Lung microvascular endothelial cell (primary cell): ENCODE measurements around the gene RFNG. TPM values are rescaled to one million over a fixed set of nuclear protein-coding genes. Genes with fewer than 3 reads are reported as not detected.
"Not testable (repeated sequence)": the region's sequence is repeated elsewhere in the genome, so short reads cannot be mapped to it uniquely, and the experiment has no call there.

Experiments
- DNase-seq, 2 donors: peaks; one replicate each; pipeline versions ENCODE4 v3.0.0 to v3.0.0-alpha.2; 2010; ENCODE audit warnings: low read depth in 2 of 2
- total RNA-seq: library from RNA; depleted of rRNA; stranded (reverse); fragments of >200 nt; gene quantifications from 2 replicates; pipeline ENCODE4 v1.2.1, GENCODE V29; 2014

Gene RFNG
- total RNA-seq, 1 donor from 2014 or later: 16.3 TPM

DNA sequence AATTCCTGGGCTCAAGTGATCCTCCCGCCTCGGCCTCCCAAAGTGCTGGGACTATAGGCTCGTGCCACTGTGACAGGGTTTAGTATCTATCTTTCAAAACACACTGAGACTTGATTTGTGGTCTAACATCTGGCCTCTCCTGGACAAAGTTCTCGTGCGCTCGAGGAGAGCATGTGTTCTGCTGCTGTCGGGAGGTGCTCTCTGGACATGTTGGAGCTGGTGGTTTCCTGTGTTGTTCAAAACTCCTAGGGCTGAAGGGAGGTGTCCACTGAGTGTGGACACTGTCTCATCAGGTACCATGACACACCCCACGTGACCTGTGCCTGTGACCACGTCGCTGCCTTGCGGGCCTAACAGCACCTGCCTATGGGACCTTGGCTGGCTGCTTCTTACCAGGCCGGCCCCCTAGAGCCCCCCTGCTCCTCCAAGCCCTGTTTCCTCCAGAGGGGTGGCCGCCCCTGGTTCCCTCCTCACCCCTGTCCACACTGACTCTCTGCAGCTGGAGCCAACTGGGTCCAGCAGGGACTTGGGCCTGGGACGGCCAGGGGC lies 5.6 kb downstream of the RFNG start:
- DNase-seq: no peak

DNA sequence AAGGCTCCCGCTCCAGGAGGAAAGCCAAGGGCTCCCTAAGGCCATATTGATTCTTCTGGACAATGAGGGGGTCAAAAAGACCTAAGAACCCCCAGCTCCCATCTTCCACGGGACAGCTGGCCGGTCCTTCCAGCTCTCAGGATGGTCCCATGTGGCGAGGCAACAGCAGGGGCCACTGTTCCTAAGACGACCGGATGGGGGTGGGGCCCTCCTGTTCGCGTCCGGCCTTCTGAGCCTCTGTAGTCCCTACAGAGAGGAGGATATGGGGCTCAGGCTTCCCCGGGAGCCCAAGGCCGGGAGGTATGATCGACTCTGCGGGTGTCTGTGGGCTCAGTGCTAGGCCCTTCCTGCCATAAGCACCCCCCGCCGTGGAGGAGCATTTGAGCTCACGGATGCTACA lies 8.1 kb downstream of the RFNG start:
- no peak for DNase-seq

DNA sequence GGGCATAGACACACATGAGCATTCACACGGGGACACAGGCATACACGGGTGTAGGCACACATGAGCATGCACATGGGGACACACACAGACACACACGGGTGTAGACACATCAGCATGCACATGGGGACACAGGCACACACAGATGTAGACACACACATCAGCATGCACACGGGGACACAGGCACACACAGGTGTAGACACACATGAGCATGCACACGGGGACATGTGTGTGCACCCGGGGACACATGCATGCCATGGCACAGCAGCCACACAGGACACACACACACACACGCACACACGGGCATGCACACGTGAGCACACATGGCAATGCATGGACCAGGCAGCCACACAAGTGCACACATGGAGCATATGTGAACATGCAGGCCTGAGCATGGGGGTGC lies 9.0 kb downstream of the RFNG start:
- no peak for DNase-seq

DNA sequence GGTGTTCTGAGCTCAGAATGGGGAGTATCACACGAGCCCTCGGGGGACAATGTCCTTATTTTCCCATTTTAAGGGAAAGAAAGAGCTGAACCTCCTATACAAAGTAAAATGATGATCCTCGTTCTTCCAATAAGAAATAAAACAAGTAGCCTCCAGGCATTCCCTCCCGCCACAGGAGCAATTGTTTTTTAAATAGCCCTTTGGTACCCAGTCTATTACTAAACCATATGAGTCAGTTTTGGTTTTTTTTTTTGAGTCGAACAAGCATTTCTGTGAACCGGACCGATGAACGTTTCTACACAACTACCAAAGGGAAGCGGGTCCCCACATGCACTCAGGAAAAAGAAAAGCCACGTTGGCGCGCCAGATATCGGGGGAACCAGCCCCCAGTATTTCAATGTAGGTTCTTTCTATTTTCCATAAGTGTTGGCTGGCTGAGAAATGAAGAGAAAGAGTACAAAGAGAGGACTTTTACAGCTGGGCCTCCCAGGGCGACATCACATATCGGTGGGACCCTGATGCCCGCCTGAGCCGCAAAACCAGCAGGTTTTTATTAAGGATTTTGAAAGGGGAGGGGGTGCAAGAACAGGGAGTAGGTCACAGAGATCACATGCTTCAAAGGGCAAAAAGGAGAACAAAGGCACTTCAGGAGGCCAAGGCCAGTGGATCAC lies 10.3 kb downstream of the RFNG start:
- DNase-seq: no peak

DNA sequence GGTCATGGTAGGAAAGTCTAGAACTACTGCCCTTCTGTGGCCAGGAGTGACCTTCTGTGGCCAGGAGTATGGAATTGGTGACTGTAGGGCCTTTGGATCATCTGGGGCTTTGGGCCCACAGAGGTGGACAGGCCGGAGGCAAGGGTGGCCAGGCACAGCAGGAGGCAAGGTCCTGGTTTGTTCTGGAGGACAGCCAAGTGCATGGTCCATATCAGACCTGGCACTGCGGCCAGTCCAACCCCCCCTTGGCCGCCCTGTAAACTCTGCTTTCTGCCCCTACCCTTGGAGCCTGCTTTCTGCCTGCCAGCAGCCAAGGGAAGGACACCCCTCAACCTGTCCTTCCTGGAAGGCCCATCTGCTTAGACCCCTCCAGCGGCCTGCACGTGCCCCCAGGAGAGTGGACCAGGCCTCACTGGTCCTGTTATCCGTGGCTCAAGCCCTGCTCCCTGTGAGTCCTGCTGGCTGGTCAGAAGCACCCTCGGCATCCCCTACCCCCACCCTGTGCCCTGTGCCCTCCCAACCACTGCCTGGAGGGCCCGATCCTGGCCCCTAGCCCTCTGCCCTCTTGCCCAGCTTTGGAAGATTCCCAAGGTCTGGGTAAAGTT lies 11.8 kb downstream of the RFNG start:
- no peak for DNase-seq

DNA sequence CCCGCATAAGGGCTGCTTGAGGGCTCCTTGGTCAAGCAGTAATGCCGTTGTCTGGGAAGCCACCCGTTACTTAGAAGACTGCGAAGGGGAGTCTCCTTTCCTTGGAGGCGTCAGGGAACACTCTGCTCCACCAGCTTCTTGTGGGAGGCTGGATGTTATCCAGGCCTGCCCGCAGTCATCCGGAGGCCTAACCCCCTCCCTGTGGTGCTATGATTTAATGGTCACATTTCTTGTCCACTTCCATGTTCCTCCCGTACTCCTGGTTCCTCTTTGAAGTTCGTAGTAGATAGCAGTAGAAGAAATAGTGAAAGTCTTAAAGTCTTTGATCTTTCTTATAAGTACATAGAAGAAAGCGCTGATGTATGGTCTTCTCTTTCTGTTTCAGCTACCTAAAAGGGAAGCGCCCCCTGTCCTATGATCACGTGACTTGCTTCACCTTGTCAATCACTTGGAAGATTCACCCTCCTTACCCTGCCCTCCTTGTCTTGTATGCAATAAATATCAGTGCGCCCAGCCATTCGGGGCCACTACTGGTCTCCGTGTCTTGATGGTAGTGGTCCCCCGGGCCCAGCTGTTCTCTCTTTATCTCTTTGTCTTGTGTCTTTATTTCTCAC lies 12.7 kb downstream of the RFNG start:
- not testable (repeated sequence) for DNase-seq

DNA sequence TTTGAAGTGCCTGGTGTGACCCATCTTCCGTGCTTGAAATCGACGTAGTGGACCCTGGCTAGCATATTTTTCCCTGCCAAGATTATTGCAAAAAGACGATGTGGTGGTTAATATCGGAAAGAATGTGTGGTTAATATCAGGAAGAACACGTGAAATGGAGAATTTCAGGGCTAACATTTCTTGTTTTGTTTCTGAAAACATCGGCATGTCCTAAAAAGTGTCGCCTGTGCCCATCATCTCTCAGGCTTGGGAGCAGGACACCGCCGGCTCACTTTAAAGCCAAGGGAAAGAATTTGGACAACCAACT lies 13.8 kb downstream of the RFNG start:
- DNase-seq: no peak

DNA sequence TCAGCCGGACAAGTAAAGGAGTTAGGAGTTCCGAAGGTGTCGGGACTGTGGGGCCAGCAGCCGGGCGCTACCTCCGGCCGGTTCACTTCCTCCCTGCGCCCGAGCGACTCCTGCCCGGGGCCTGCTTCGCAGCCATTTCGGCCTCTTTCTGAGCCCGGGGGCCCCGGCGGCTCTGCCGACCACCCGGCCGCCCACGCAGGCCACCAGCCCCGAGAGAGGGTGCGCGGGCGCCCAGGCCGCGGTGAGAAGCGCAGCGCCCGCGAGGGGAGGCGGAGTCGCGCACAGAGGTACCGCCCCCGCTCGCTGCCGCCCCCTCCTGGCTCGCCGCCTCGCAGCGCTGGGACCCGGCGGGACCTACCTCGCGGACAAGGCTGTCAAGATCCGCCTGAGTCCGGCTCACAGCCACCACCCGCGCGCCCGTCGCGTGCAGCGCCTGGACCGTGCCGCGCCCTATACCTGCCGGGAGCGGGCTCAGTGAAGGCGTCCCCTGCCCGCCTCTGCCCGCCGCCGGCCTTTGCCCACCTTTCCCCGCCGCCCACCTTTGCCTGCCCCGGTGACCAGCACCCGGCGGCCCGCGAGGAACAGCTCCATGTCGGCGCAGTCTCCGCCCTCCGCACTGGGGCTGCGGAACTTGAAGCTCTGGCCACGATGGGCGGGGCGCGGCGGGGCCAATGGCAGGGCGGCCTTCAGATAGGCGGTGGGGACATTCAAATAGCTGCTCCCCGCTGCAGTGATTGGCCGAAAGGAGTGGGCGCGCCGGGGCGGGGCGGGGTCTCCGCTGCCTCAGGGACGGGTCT lies 14.3 kb downstream of the RFNG start, which contains the start of gene DCXR:
Gene DCXR (minus strand): TSS at position 606 of the 797 bp plus-strand sequence. CDS start 15 bp downstream, at position 591.
- DNase-seq: peak; percentile 97 to 98

DNA sequence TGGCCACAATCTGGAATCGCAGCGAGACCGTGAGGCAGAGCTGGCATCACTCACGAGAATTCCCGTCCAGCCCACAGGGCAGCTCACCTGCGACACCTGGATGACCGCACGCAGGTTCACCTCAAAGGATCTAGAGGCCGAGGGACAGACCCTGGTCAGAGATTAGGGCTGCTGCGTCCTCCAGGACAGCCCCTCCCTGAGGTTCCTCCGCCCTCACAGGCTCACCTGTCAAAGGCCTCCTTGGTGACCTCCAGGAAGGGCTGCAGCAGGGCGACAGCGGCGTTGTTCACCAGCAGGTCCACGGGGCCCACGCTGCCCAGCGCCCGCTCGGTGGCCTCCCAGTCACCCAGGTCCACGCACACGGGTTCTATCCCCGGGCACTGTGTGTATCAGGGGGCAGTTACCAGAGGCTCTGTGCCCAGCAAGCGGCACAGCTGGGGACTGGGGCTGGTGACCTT lies 14.9 kb downstream of the RFNG start:
- no peak for DNase-seq

DNA sequence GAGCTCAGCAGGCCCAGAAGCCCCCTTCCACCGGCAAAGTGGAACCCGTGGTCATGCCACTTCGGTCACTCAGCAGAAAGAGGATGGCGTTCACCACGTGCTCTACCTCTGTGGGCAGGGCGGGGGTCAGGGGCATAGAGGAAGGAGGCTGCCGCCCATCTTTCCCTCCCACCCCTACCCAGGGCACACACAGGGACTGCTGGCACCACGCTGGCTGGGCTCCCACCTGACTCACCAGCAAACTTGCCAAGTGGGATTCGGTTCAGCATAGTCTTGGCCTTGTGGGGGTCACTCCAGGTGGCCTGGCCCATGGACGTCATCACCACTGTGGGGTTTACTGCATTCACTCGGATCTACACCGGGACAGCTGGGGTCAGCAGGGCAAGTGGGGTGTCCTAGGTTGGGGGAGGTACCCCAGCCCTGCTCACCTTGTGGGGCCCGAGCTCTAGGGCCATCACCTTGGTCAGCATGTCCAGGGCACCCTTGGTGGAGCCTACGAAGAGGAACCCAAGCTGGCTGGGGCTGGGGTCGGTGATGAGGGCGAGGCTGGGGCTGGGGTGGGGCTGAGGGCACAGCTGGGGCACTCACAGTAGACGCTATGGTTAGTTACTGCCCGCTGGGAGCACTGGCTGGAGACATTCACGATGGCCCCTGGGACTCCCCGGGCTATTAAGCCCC lies 15.5 kb downstream of the RFNG start:
- DNase-seq: peak in 1 of 2 donors; percentile 13

DNA sequence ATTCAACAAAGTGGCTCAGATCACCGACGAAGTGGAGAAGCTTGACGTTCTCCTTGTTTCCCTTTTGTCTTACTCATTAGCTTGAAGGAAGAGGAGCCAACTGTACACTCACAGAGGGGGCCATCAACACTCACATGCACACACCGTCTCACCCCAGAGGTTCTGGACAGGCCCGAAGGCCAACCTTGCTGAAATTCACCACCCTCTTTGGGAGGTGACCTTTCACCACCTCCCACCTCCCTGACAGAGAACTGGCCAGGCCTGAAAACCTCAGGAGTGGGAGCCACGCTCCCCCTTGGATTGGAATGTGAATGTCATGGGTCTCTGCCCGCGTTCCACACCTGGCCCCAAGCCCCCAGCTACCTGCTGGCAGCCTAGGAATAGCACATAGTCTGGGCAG lies 16.1 kb downstream of the RFNG start:
- peak in 1 of 2 donors; percentile 29 for DNase-seq

DNA sequence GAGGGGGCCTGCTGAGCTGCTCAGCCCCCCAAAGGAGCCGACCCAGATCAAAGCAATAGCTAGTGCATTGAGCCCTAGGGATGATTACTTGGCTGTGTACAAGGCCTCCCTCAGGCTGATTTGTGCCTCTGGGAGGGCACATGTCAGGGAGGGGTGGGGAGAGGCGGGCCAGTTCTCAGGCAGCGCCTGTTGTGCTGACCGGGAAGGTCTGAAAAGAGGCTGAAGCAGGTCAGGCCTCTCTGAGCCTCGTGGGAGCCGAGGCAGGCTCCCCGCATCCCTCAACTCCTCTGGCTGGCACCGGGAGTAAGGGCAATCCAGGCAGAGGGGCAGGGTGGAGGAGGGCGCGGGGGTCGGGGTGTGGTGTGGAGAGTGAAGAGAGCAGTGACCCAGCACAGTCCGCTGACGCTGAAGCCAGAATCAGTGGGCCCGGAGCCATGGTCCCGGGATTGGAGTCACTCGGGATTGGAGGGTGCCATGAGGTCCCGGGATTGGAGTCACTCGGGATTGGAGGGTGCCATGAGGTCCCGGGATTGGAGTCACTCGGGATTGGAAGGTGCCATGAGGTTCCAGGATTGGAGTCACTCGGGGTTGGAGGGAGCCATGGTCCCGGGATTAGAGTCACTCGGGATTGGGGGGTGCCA lies 17.1 kb downstream of the RFNG start:
- no peak for DNase-seq

DNA sequence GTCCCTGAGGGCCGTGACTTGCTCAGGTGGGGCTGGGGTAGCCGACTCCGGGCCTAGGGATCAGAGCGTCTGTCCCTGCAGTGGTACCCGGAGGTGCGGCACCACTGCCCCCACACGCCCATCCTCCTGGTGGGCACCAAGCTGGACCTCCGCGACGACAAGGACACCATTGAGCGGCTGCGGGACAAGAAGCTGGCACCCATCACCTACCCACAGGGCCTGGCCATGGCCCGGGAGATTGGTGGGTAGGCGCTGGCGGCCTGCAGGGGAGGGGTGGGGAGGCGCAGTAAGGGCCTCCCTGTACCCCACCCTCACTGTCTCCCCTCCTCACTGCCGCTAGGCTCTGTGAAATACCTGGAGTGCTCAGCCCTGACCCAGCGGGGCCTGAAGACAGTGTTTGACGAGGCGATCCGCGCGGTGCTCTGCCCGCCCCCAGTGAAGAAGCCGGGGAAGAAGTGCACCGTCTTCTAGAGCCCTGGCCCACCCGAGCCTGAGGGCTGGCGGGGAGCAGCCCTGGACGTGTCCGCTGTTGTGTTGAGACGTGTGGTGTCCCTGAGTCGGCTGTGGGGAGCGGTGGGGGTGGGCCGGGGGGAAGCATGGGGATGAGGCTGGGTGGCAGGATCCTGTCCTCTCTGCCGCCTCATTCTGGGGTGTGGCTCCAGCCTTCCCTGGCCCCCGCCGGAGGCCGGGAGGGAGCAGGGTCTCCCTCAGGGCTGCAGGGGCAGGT lies 18.1 kb downstream of the RFNG start:
- no peak for DNase-seq

DNA sequence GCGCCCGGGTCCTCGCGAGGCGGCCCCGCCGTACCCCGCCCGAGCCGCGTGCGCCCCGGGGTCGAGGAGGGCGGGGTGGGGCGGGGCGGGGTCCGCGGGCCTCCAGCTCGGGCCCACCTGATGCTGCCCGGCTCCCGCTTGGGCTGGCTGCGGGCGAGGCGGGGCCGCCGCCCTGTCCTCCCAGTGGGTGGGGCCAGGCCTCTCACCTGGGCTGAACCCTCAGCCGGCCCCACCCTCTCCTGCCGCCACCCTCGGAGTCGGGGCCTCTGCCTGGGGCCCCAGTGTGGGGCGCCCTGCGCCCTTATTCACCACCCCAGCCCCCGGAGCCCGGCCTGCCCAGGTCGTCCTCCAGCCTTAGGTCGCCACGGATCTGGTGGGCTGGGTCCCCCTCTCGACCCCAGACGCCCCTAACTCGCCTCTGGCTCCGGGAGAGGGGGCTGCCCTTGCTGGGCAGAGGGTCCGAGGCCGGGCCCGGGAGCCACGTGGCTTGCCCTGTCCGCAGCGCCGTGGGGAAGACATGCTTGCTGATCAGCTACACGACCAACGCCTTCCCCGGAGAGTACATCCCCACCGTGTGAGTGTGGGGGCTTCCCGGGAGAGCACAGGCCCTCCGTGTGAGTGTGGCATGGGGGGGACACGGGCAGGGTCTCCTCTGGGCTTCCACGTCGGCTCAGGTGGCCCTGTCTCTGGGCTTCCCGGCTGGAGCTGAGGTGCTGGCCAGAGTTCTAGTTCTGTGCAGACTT lies 19.6 kb downstream of the RFNG start:
- DNase-seq: no peak

DNA sequence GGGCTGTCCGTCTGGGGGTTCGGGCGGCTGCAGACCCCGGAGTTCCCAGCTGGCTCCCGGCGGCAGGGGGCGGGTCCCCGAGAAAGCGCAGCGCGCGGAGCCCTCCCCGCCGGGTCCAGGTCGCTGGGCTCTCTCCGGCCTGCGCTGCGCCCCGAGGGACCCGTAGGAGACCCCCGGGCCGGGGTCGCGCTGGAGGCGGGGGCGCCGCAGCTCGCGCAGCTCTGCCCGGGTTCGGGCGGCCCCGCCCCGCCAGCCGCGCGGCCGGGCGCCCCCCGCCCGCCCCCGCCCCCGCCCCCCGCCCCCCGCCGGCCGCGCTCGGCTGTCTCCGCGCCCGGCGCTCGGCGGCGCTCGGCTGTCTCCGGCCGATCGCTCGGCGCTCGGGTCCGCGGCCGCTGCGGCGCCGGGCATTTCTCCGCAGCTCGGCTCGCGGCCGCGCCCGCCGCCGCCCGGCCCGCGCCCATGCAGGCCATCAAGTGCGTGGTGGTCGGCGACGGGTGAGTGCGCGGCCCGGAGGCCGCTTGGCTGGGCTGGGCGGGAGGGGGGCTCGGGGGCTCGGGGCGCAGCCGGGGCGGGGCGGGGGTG lies 20.2 kb downstream of the RFNG start, which contains the start of gene RAC3:
Gene RAC3 (plus strand): TSS at position 376 of the 582 bp plus-strand sequence. CDS start 84 bp downstream, at position 460.
- peak; percentile 33 to 63 for DNase-seq

DNA sequence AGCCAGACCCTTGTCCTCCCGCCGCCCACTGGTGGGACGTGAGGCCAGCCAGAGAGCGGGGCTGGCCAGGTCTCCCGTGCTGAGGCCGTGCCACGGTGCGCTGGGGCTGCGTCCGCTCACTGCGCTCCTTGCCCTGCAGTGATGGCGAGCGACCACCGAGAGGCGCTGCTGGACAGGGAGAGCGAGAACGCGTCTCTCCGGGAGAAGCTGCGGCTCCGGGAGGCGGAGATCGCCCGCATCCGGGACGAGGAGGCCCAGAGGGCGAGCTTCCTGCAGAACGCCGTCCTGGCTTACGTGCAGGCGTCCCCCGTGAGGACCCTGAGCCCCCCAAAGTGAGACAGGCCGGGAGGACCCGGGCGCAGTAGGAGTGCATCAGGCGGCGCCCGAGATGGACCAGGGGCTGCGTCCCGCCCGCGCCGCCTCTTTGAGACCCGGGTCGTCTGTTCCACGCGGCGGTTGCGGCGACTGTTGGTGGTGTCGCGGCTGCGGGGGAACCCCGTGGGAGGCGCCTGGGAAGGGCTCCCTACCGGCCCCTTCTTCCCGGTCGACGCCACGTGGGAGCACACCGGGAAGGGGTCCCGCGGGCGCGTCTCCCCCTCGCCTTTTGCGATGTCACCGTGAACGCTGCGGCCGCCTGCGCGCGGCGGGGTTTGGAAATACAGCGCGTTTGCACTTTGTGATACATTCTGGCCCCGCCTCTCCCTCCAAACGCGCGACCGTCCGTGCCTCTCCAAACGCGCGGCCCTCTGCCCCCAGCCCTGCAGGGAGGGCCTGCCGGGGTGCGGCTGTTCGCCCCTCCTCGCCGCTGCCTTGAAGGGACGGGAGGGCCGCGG lies 20.9 kb downstream of the RFNG start:
- DNase-seq: peak; percentile 88 to 90

DNA sequence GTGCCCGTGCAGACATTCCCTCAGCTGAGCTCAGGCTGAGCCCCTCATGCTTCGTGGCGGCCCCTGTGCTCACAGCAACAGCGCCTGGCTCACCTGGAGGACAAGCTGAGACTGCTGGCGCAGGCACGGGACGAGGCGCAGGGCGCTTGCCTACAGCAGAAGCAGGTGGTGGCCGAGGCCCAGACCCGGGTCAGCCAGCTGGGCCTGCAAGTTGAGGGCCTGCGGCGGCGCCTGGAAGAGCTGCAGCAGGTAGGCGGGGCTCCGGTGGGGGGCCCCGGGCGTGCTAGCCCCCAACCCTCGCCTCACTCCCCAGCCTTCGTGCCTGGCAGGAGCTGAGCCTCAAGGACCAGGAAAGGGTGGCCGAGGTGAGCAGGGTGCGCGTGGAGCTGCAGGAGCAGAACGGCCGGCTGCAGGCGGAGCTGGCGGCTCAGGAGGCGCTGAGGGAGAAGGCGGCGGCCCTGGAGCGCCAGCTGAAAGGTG lies 21.6 kb downstream of the RFNG start:
- no peak for DNase-seq

DNA sequence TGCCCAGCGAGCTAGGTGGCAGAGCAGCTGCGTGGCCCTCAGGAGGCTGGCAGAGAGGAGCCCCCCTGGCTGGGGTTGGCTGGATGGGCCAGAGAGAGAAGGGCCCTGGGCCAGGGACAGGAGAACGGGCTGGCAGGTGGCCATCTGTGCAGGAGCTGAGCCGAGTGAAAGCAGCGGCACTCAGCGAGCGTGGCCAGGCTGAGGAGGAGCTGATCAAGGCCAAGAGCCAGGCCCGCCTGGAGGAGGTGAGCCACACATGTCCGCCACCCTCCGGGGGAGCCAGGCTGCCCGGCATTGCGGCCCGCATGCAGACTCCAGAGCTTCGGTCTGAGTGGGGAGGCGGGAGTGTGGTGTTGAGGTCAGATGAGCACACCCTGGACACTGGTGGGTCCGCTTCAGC lies 22.2 kb downstream of the RFNG start:
- no peak for DNase-seq
